Astrocyte of the cerebellum (primary cell): ENCODE measurements around the gene SLC7A8.
A peak's percentile ranks its signal among the peaks of the same experiment; 100 is the strongest.

Experiments used
- DNase-seq: peaks from one replicate; pipeline ENCODE4 v3.0.0-alpha.2; 2011; ENCODE audit warnings: low read depth
- H3K4me3 ChIP-seq: 2 replicates; pipeline ENCODE4 v1.5.1; 2011; ENCODE audit warnings: mild to moderate bottlenecking, low read depth, low read length, moderate library complexity
- in situ Hi-C: cut with HindIII; loops from 2 replicates; pipeline ENCODE4 v1.10.0; 2017; ENCODE audit warnings: low sequenced_read_pairs
- TF ChIP-seq, protein P1 (sequence below): IDR thresholded peaks from 2 replicates; pipeline ENCODE4 v1.5.1; 2012; ENCODE audit warnings: low read length, low read depth, moderate library complexity, mild to moderate bottlenecking; ENCODE audit errors: missing control alignments

The SLC7A8 gene

DNA sequence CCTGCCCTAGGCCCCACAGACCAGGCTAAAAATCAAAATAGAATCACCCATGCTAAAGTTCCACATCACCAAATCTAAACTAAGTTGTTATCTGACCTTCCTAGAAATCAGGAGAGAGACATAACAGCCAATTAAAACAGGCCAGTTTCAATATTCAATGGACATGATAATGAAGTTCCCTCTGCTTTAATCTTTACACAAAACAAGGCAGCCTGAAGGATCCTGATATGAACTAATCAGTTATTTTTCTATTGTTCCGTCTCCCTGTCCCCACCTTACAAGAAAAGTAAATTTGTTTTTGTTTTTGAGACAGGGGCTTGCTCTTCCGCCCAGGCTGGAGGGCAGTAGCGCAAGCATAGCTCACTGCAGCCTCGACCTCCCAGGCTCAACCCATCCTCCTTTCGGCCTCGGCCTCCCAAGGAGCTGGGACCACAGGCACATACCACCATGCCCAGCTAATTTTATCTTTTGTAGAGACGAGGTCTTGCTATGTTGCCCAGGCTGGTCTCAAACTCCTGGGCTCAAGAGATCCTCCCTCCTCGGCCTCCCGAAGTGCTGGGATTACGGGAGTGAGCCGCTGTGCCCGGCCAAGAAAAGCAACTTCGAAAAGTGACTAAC lies 59.0 kb downstream of the SLC7A8 start:
- no peak overlapping the region for H3K4me3 ChIP-seq
- TF ChIP-seq, protein P1, sequence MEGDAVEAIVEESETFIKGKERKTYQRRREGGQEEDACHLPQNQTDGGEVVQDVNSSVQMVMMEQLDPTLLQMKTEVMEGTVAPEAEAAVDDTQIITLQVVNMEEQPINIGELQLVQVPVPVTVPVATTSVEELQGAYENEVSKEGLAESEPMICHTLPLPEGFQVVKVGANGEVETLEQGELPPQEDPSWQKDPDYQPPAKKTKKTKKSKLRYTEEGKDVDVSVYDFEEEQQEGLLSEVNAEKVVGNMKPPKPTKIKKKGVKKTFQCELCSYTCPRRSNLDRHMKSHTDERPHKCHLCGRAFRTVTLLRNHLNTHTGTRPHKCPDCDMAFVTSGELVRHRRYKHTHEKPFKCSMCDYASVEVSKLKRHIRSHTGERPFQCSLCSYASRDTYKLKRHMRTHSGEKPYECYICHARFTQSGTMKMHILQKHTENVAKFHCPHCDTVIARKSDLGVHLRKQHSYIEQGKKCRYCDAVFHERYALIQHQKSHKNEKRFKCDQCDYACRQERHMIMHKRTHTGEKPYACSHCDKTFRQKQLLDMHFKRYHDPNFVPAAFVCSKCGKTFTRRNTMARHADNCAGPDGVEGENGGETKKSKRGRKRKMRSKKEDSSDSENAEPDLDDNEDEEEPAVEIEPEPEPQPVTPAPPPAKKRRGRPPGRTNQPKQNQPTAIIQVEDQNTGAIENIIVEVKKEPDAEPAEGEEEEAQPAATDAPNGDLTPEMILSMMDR, result no peak
- in situ Hi-C loops, result no loop called here
- no peak for DNase-seq

DNA sequence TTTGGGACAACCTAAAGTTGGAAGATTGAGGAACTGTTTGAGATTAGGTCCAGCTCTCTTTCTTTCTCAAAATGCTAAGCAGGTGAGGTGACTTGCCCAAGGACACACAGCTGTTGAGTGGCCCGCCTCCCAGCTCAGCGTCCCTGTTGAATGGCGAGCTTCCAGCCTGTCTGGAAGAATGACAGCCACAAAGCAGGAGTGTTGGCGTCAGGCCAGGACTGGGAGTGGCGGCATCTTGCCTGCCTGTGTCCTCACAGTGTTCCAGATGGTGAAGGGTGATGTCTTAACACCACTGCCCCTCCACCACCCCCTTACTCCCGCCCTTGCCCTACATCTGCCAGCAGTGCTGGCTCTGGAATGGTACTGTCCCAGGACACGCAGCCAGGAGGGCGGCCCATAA lies 60.0 kb downstream of the SLC7A8 start:
- TF ChIP-seq, protein P1, result no peak
- in situ Hi-C loops, result no loop called here
- no peak overlapping the region for H3K4me3 ChIP-seq
- DNase-seq, result no peak

DNA sequence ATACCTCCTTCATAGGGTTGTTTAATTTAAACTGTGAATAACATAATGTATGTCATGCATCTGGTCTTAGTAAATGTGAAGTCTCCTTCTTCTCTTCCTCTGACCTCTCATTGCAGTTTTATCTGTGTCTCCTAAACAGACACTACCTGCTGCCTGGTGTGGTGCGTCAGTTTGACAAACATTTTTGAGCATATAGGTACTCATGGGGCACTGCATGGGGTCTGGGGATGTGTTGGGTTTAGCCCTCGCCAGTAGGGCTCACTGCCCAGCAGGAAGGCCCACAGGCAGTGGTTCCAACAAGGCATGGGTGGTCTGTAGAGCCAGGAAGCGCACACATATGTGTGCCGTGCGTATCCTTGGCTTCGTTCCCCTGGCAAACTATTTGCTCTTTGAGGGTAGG lies 61.4 kb downstream of the SLC7A8 start:
- in situ Hi-C loops, result no loop called here
- TF ChIP-seq, protein P1, result no peak

DNA sequence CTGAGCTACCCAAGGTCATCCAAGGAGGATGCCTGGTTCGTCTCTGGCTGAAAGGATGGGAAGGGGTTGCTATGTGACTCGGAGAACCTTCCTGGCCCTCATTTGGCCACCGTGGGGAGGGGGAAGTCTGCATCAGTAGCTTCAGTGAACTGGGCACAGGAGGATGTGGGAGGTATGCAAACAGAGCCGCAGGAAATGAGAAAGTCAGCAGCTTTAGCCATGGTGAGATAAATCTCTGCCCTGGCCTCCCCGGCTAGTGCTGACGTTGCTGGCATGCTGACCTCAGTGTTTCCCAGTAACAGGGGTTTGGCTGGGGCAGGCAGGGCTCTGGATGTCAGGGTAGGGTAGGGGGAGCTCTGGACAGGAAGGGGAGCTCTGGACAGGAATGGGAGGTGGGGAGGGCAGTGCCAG lies 62.1 kb downstream of the SLC7A8 start:
- in situ Hi-C loops, result no loop called here
- DNase-seq, result peak; percentile 41
- no peak overlapping the region for H3K4me3 ChIP-seq
- TF ChIP-seq, protein P1, result no peak

More for the DNA sequence above, 61.4 kb downstream of the SLC7A8 start:
- no peak overlapping the region for H3K4me3 ChIP-seq
- no peak for DNase-seq

DNA sequence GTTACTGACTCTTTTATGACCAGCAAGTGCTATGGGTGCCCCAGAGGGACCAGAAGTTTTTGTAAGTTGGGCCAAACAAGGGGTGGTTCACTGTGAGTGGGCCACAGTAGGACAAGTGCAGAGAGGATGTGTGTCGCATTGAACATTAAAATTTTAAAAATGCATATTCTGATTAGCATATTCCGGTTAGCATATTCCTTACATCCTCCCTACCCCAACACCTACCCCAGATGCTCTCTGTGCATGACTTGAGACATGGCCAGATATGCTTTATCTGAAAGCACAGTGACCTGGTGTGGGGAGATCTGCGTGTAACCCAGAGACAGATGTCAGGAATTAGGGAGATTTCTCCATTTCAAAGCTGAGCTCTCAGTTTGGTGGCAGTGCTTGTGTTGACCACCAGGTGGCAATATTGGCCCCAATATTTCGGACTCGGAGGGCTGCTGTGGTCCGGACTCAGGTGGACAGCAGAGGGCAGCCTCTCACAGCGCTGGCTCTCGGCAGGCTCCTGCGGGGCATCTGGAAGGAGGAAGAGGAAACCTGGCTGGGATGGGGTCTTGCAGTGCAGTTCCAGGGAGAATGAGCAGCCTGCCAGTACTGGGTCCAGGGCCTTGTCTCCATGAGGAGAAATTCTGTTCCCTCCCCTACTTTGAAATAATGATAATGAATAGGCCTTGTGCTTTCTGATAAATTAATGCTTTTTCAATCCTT lies 62.8 kb downstream of the SLC7A8 start:
- H3K4me3 ChIP-seq, result no peak overlapping the region
- in situ Hi-C loops, result no loop called here
- peak; percentile 78 for DNase-seq
- TF ChIP-seq, protein P1, result peak; percentile 100

DNA sequence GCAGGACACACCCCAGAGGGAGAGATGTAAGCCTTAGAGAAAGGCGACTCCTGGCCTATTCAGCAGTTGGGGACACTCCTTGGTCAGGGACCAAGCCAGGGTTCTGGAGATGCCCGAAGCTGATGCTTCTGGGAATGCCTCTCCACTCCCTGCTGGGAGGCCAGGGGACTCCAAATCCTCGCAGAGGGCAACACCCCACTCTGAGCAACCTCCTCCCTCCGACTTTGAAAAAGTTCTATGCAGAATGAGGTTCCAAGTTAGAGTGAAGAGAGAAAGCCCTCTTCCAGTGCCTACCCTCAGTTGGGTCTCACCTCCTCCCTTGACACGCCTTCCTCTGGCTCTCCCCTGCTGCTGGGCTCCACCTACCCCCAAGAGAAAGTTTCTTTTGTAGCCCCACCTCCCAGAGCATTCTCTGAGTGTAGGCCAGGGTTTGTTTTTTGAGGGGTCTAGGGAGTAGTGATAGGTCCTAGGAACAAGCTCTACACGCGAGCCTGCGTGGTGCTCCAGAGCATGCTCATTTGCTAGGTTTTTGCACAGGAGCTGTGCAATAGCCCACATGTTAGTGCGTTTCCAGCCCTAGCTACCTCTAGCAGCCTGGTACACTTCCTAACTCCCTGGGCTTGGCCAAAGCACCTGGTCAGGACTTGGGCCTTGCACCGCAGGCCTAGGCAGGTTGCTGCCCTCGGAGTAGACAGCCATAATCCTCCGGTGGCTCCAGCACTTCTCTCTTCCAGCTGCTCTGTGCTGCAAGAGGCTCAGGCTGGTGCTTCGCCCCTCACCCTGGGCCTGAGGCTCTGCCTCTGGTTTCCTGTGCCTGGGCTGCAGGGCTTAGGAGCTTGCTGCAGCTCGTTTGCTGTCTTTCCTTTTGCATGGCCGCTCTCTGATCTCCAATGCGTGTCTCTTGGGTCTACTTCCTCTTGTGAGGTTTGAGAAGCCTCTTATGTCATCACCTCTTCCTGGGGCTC lies 63.8 kb downstream of the SLC7A8 start:
- in situ Hi-C loops, result no loop called here
- TF ChIP-seq, protein P1, result no peak
- H3K4me3 ChIP-seq, result no peak overlapping the region
- DNase-seq, result no peak
